IgD-negative memory B cell (primary cell): ENCODE data around the gene SLC39A1. TPM values are rescaled to one million over a fixed set of nuclear protein-coding genes. Genes with fewer than 3 reads are reported as not detected.

Source experiments
- H3K27ac Mint-ChIP-seq, 3 donors: one replicate each; pipeline ENCODE4 v1.8.0; 2020 to 2022; ENCODE audit warnings: mild to moderate bottlenecking in 3 of 3, mixed read lengths in 3 of 3, moderate library complexity in 1 of 3
- H3K27me3 Mint-ChIP-seq: one replicate; pipeline ENCODE4 v1.8.0; 2021; ENCODE audit warnings: mixed read lengths
- H3K36me3 Mint-ChIP-seq: one replicate; pipeline ENCODE4 v1.8.0; 2020; ENCODE audit warnings: mild to moderate bottlenecking, mixed read lengths
- H3K4me1 Mint-ChIP-seq, 3 donors: one replicate each; pipeline ENCODE4 v1.8.0; 2020 to 2022; ENCODE audit warnings: mixed read lengths in 3 of 3, mild to moderate bottlenecking in 1 of 3
- H3K4me3 Mint-ChIP-seq, 4 donors: one replicate each; pipeline ENCODE4 v1.8.0; 2020 to 2022; ENCODE audit warnings: mild to moderate bottlenecking in 4 of 4, mixed read lengths in 4 of 4, moderate library complexity in 3 of 4
- H3K9me3 Mint-ChIP-seq, 3 donors: one replicate each; pipeline ENCODE4 v1.8.0; 2020 to 2021; ENCODE audit warnings: mixed read lengths in 3 of 3, mild to moderate bottlenecking in 1 of 3
- polyA plus RNA-seq: library from polyadenylated mRNA; unstranded; fragments of 300-500 nt; fragmentation: Illumina TruSeq; gene quantifications from one replicate; pipeline ENCODE4 v1.2.3, GENCODE V29; 2021

Gene SLC39A1
- polyA plus RNA-seq, 1 donor from 2014 or later = 52.0 TPM

DNA sequence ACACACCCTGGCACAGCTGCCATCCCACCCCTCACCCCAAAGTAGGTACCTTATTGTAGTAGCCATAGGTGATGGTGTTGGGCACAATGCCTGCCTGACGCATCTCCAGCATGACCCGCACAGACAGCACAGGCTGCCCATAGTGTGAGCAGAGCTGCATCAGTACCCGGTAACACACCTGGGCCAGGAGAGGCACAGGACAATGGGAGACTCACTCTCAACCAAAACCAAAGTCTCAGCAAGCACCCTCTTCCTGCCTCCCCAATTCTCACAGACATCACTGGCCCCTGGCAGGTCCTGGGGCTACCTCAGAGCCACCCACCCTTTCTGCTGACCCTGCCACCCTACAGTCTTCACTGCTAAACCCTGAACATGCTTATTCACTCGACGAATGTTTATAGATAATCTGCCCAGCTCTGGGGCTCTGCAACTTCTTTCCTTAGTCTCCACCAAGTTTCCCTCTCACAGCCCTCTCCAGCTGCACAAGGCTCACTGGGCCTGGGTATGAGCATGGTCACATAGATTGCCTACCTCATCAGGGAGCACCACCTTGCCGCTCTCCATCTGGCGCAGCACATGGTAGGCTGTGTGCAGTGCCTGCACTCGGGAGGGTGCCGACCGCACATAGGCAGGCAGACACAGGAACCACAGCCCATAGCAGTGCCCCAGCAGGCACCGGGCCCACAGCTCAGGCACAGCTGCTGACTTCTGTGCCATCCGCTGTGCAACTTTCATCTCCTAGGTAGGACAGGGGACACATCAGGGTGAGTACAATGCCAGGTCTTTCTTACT lies 27.1 kb downstream of the SLC39A1 start:
- Mint-ChIP-seq H3K36me3 (peaks cover 3% of the 10 kb centered on the region), H3K9me3 (no peaks in the 10 kb centered on the region), H3K4me3 (peak overlapping the region in 2 of 4 donors; percentile 8 to 57), H3K27ac (peak overlapping the region in 2 of 3 donors; percentile 39 to 64), H3K4me1 (peaks cover 4 to 8% (median 7%) of the 10 kb centered on the region in 3 donors), H3K27me3 (no peaks in the 10 kb centered on the region)

DNA sequence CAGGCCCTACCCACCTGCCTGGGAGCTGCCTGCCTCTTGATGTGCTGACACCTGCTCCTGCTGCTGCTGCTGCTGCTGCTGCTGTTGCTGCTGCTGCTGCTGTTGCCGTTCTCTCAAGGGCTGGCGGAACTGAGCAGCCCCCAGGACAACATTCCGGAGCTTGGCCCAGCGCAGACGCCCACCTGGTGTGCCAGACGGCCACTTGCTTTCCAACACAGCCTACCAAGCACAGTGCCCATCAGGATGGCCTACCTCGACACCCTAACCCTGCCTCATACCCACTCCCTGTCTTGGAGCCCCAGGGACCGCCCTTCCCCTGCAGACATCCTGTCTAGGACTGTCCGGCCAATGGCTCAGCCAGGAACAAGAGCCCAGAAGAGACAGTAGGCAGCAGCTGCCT lies 28.6 kb downstream of the SLC39A1 start:
- H3K4me1 Mint-ChIP-seq = peaks cover 1 to 8% (median 3%) of the 10 kb centered on the region in 3 donors
- no peak overlapping the region for H3K4me3 Mint-ChIP-seq
- H3K36me3 Mint-ChIP-seq = peaks cover 3% of the 10 kb centered on the region
- no peak overlapping the region for H3K27ac Mint-ChIP-seq
- no peaks in the 10 kb centered on the region for H3K9me3 Mint-ChIP-seq
- no peaks in the 10 kb centered on the region for H3K27me3 Mint-ChIP-seq

DNA sequence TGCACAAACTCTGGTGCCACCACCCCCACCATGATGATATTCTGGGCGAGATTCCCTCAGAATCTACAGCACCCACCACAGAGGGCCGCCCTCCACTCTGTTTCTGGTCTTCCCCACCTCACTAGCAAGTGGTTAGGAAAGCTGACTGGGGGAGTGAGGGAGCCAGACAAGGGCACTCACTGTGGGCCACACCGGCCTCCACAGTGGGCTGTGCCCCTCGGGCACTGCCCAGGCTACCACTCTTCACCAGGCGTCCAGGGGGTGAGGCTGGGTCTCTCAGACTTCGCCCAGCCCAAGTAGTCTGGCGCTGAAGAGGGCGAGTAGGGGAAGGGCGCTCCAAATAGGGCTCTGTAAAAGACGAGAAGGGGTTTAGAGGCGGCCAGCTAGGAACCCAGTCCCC lies 29.4 kb downstream of the SLC39A1 start:
- Mint-ChIP-seq H3K27ac (no peak overlapping the region), H3K4me3 (no peak overlapping the region), H3K27me3 (no peaks in the 10 kb centered on the region), H3K9me3 (no peaks in the 10 kb centered on the region), H3K4me1 (peaks cover 0 to 8% (median 3%) of the 10 kb centered on the region in 3 donors), H3K36me3 (peaks cover 5% of the 10 kb centered on the region)

DNA sequence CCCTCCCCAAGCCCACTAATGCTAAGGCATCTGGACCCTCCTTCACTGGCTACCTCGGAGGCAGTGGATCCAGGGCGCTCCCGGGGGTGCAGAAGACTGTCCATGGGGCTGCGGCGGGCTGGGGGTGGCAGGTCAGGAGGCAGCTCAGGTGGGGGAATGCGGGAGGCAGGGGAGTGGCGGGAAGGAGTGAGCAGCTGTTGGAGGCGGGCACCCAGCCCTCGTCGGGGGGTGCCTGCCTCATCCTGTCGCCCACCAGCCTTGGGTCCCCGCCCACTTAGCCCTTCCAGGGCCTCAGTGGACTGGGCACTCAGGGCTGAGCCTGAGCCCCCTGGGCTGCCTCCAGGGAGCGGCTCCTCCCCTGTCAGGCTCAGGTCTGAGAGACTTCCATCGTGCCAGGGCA lies 29.9 kb downstream of the SLC39A1 start:
- peaks cover 5% of the 10 kb centered on the region for H3K36me3 Mint-ChIP-seq
- H3K27ac Mint-ChIP-seq = no peak overlapping the region
- no peak overlapping the region for H3K4me3 Mint-ChIP-seq
- H3K4me1 Mint-ChIP-seq = peaks cover 1 to 6% (median 5%) of the 10 kb centered on the region in 3 donors
- no peaks in the 10 kb centered on the region for H3K27me3 Mint-ChIP-seq
- H3K9me3 Mint-ChIP-seq = no peaks in the 10 kb centered on the region

DNA sequence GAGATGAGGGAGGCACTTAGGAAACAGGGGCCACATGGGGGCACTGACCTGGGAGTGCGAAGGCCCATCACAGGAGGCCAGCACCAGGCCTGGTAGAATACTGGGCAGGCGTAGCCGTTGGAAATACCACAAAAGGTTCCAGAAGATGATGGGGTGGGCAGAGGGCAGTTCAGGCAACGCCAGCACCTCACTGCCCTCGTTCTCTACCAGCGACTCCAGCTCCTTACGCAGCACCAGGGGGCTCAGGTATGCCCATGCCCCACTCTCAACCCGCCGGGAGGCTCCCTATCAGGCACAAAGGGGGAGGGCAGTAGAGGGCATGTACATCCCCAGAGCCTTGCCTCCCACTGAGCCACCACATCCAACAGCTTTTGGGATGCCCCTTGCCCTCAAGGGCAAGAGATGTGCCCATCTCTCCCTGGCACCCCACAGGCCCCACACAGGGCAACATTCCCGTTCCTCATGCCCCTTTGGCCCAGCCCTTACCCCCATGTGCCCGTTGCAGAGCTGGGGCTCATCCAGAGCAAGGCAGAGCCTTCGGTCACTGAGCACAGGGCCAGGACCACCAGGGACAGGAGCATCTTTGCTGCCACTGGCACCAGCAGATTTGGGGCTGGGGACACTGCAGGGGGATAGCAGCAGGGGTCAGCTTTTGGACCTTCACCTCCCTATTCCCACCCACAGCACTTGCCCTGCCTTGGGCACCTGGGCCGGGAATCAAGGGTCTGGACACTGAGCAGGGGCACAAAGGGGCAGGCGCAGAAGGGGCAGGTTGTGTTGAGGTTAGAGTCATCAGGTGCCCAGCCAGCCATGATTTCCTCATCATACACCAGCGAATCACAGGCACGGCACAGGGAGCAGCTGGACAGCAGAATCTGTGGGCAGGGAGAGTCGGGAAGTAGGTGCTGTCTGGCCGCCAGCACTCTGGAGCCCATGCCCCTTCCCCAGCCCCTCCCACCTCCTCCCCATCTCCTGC lies 30.9 kb downstream of the SLC39A1 start:
- Mint-ChIP-seq H3K4me1 (peaks cover 3 to 11% (median 6%) of the 10 kb centered on the region in 3 donors), H3K9me3 (no peaks in the 10 kb centered on the region), H3K4me3 (no peak overlapping the region), H3K27me3 (no peaks in the 10 kb centered on the region), H3K27ac (no peak overlapping the region), H3K36me3 (peaks cover 5% of the 10 kb centered on the region)

DNA sequence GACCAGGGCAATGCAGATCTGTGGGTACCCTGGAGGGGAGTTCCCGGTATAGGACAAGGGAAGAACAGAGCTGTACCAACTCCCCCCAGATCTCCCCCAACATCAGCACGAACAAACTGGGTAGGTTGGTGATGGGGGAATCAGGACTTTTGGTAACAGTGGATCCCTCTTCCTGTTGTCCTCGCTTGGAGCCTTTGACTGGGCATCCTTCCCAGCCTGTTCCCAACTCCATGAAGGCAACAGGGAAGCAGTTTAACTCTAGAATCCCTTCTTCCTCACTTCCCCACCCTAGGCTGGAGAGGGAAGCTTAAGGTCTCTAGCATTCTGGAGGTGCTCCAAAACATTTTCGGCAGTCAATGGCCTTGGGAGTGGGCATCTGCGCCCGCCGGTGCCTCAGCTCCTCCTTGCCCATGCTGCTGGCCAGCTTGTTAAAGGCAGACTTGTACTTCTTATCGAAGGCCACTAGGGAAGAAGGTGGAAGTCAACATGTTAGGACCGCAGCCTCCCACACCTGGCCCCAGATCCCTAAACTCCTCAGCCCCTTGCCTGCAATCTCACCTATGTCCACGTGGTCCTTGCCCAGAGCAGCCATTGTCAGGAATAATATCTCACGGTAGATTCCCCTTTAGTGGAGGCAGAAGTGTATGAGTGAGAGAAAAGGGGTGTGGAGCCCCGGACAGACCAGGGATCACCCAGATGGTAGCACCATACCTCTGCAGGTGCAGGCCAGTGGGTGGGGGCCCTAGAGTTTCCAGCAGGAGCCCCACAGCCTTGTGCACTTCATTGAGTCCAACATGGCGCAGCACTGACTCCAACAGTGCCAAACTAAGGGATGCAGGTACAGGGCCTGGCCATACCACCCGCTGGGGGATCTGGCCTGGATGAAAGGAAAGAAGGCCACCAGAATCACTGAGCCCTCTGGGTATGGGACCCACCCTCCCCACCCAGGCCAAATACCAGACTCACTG lies 33.1 kb downstream of the SLC39A1 start:
- Mint-ChIP-seq H3K4me1 (peaks cover 2 to 20% (median 2%) of the 10 kb centered on the region in 3 donors), H3K27ac (no peak overlapping the region), H3K9me3 (no peaks in the 10 kb centered on the region), H3K4me3 (no peak overlapping the region), H3K36me3 (peaks cover 2% of the 10 kb centered on the region), H3K27me3 (no peaks in the 10 kb centered on the region)

DNA sequence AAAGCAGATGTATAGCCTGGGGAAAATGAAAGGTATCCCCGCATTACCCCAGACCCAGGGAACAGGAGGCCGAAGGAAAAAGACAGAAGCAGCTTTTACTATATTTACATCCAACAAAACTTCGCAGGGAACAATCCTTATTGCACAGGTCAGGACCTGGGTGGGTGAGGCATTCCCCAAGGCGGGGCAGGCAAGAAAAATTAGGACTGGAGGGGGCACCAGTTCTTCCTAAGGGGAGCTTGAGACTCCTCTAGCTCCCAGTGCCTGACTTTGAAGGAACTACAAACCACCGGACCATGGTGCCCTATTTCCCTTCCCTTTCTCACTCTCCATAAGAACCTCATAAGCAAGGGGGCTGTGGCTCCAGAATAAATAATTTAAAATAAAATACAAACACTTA lies 33.9 kb downstream of the SLC39A1 start:
- Mint-ChIP-seq H3K27me3 (no peaks in the 10 kb centered on the region), H3K36me3 (peaks cover 2% of the 10 kb centered on the region), H3K27ac (peak overlapping the region in 2 of 3 donors; percentile 37 to 55), H3K9me3 (no peaks in the 10 kb centered on the region), H3K4me3 (no peak overlapping the region), H3K4me1 (peaks cover 2 to 20% (median 2%) of the 10 kb centered on the region in 3 donors)

DNA sequence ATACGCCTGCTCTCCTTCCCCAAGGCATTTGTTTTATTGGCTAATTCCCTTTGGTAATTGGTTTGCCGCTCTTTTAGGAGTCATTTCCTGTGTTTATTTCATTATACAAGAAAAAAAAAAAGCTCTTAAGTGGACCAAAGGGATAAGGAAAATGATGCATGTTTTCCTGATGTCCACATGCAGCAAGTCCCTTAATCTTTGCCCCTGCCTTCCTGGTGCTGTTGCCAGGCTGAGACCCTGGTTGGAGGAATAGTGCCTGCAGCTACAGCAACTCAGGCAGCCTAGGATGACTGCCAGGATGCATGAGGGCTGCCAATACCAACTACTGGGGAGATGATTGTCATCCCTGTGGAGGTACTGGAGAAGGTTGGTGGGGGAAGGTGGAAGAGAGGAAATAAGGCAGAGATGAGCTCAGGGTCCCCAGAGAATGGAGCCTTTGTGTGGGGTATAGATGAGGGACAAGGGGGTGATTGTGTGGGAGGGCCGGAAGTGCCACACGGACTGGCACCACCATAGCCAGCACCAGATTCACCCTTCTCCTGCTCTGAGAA lies 34.5 kb downstream of the SLC39A1 start:
- H3K4me1 Mint-ChIP-seq = peaks cover 2 to 22% (median 2%) of the 10 kb centered on the region in 3 donors
- peaks cover 2% of the 10 kb centered on the region for H3K36me3 Mint-ChIP-seq
- H3K9me3 Mint-ChIP-seq = no peaks in the 10 kb centered on the region
- peak overlapping the region in 1 of 3 donors; percentile 81 for H3K27ac Mint-ChIP-seq
- no peaks in the 10 kb centered on the region for H3K27me3 Mint-ChIP-seq
- peak overlapping the region in 1 of 4 donors; percentile 73 for H3K4me3 Mint-ChIP-seq

DNA sequence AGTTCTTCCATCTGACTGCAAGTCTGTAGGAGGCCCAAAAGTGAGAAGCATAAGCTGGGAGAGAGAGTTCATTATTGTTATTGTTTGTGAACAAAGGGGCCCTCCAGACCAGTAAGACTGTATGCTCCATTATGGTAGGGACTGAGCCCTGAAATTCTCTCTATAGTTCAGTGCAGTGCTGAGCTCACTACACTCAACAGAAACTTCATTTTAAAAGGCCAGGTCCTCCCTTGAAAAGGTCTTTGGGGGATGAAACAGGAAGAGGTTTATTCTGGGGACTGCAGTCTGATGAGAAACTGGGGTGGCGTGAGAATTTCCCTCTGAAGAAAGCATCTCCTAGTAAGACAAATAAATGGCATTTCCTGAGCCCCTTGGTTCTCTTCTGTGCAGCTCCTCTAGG lies 35.1 kb downstream of the SLC39A1 start:
- Mint-ChIP-seq H3K4me1 (peaks cover 3 to 26% (median 4%) of the 10 kb centered on the region in 3 donors), H3K9me3 (no peaks in the 10 kb centered on the region), H3K36me3 (peaks cover 2% of the 10 kb centered on the region)

DNA sequence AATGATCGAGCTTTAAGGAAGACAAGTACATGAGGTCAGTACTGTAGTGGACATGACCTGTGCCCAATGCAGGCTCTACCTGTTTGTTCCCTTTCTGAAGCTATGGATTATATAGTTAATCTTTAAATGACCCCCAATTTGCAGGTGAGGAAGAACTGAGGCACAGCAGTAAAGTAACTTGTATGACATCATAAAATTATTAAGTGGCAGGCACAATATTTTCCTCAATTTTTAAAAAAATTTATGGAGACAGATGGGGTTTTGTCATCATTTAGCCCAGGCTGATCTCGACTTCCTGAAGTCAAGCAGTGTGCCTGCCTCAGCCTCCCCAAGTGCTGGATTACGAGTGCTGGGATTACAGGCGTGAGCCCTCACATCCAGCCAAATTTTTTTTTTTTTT lies 36.9 kb downstream of the SLC39A1 start:
- Mint-ChIP-seq H3K4me1 (peaks cover 6 to 33% (median 6%) of the 10 kb centered on the region in 3 donors), H3K27ac (peak overlapping the region in 1 of 3 donors; percentile 81), H3K9me3 (peaks cover 0 to 3% (median 0%) of the 10 kb centered on the region in 3 donors), H3K4me3 (peak overlapping the region in 1 of 4 donors; percentile 68), H3K36me3 (peaks cover 2% of the 10 kb centered on the region), H3K27me3 (no peaks in the 10 kb centered on the region)

More for the DNA sequence above, 35.1 kb downstream of the SLC39A1 start:
- Mint-ChIP-seq H3K27ac (peak overlapping the region; percentile 7 to 85 (median 81)), H3K27me3 (no peaks in the 10 kb centered on the region), H3K4me3 (peak overlapping the region in 2 of 4 donors; percentile 7 to 73)

DNA sequence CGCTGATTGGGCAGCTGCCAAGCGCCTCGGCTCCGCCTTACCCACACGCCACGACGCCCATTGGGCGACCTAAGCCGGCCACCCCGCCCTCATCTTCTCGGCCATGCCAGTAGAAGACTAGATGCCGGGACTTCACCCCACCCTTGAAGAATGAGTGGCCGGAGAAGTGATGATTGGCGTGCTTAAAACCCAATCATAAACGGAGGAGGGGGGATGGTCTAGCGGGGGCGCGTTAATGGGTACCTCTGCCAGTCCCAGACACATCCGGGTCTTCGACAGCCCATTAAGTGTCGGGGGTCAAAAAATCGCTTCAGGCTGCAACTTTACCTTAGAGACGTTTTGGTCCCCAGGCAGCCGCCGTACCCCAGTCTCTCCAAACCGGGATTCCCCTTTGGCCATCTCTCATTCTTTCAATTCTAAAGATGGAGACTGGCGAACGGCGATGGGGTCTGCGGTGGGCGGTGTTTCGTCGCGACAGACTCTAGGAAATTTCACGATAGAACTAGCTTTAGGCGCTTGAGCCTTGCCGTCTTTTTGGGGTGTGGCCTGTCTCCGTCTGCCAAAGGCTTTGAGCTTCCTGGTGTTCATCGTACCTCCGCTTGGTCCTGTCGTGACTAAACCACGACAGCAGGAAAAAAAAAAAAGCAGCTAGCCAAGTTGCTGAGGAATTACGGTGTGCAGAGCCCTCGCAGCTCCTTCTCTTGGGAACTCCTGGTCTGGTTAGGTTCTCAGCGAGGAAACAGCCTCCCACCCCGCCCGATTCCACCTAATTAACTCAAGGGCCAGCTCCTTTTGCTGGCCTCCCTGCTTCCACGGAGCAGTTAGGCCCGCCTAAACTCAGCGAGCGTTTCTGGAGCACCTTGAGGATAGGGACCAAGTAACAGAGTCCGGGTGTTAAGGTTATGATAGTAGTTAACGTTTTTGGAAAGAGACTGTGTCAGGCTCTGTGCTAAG lies 40.1 kb downstream of the SLC39A1 start, which contains the start of gene GATAD2B:
Gene GATAD2B, minus strand, starts transcription at position 1 of the 954 bp plus-strand sequence. CDS start 94,625 bp downstream, outside the sequence.
- peak within 1 kb of the TSS; percentile 87 to 98 (median 94) for H3K4me3 Mint-ChIP-seq
- H3K4me1 Mint-ChIP-seq = peaks cover 21 to 50% (median 35%) of the 10 kb centered on the region in 3 donors

DNA sequence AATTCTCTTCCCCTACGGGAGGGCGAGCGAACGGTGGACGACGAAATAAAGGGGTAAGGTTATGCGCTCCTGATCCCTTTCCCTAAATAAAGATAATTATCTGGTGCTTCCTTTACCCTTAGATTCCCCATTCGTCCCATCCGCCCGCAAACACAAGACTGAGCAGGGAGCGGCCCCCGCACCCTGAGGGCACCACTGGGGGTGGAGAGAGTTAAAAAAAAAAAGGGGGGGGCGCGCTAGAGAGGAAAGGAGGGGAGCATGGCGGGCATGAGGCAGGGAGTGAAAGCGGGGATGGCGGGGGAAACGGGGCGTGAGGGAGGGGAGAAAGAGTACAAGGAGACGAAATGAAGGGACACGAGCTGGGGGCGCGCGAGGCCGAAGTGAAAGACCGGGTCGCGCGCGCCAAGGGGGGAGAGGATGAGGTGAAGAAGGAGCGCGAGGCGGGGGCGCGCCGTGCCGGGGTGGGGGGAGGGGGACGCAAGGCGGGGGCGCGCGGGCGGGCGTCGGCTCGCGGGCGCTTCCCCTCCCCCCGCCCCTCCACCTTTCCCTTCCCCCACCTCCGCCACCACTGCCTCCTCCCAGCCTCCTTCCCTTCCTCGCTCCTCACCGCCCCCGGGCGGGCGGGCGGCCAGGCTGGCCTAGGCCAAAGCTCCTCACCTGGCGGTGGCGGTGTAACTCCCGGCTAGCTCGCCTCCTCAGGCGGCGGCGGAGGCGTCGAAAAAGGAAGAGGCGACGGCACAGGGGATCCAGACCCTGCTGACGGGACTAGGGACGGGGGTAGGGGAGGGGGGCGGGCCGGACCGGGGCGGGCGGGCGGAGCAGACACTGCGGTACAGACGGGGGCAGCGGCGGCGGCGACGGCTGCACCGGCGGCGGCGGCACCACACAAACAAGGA lies 41.0 kb downstream of the SLC39A1 start:
- peak overlapping the region; percentile 87 to 98 (median 94) for H3K4me3 Mint-ChIP-seq
- peaks cover 2% of the 10 kb centered on the region for H3K36me3 Mint-ChIP-seq
- peak overlapping the region; percentile 96 to 100 (median 97) for H3K27ac Mint-ChIP-seq
- H3K4me1 Mint-ChIP-seq = peaks cover 21 to 49% (median 39%) of the 10 kb centered on the region in 3 donors
- H3K27me3 Mint-ChIP-seq = no peaks in the 10 kb centered on the region
- peaks cover 0 to 3% (median 0%) of the 10 kb centered on the region in 3 donors for H3K9me3 Mint-ChIP-seq

More for the DNA sequence above, 40.1 kb downstream of the SLC39A1 start, which contains the start of gene GATAD2B:
- H3K36me3 Mint-ChIP-seq = peaks cover under 1% of the 10 kb centered on the region
- H3K27ac Mint-ChIP-seq = peak within 1 kb of the TSS; percentile 96 to 100 (median 97)
- H3K27me3 Mint-ChIP-seq = no peaks in the 10 kb centered on the region
- H3K9me3 Mint-ChIP-seq = peaks cover 0 to 3% (median 0%) of the 10 kb centered on the region in 3 donors
